ENCODE results near the gene KRT79.
"Not testable (repeated sequence)": the region's sequence is repeated elsewhere in the genome, so short reads cannot be mapped to it uniquely, and the experiment has no call there.

Gene KRT79

GRCh38 chr12:52833922-52834726, at the start of gene KRT79:
Gene KRT79, minus strand, starts transcription at chr12:52834311. Its CDS starts 51 bp downstream, at chr12:52834260.
- DNase-seq (ENCODE audit: insufficient read length, low spot score): no peak
- TF ChIP-seq POLR2A (IDR thresholded peaks at IDR 0.05; ENCODE audit: low read depth, low read length): no peak
- no peak for FAIRE-seq

GRCh38 chr12:52880499-52880898, 46.4 kb upstream of the KRT79 start:
- DNase-seq (ENCODE audit: insufficient read length, low spot score); FAIRE-seq: not testable (repeated sequence)

- FAIRE-seq: no peak
- TF ChIP-seq POLR2A (IDR thresholded peaks at IDR 0.05; ENCODE audit: low read depth, low read length): no peak
Observed at GRCh38 chr12:52879394-52880351, 45.6 kb upstream of the KRT79 start.

GRCh38 chr12:52878507-52879393, 44.6 kb upstream of the KRT79 start:
- FAIRE-seq (no peak), DNase-seq (ENCODE audit: insufficient read length, low spot score) (no peak)
- no peak for TF ChIP-seq POLR2A (IDR thresholded peaks at IDR 0.05; ENCODE audit: low read depth, low read length)

More at GRCh38 chr12:52879394-52880351, 45.6 kb upstream of the KRT79 start:
- peak; percentile 80 for DNase-seq (ENCODE audit: insufficient read length, low spot score)

- TF ChIP-seq POLR2A (IDR thresholded peaks at IDR 0.05; ENCODE audit: low read depth, low read length): no peak
- FAIRE-seq (no peak), DNase-seq (ENCODE audit: insufficient read length, low spot score) (no peak)
Observed at GRCh38 chr12:52877242-52877641, 43.1 kb upstream of the KRT79 start.

- no peak for TF ChIP-seq POLR2A (IDR thresholded peaks at IDR 0.05; ENCODE audit: low read depth, low read length)
- DNase-seq (ENCODE audit: insufficient read length, low spot score): no peak
- no peak for FAIRE-seq
Observed at GRCh38 chr12:52876372-52876771, 42.3 kb upstream of the KRT79 start.

GRCh38 chr12:52874573-52875435, 40.7 kb upstream of the KRT79 start:
- DNase-seq (ENCODE audit: insufficient read length, low spot score) (peak; percentile 74), FAIRE-seq (no peak)
- no peak for TF ChIP-seq POLR2A (IDR thresholded peaks at IDR 0.05; ENCODE audit: low read depth, low read length)

GRCh38 chr12:52873832-52874572, 39.9 kb upstream of the KRT79 start:
- DNase-seq (ENCODE audit: insufficient read length, low spot score) (peak; percentile 97), FAIRE-seq (no peak)
- TF ChIP-seq POLR2A (IDR thresholded peaks at IDR 0.05; ENCODE audit: low read depth, low read length): no peak

- peak; percentile 29; the same call in 1 of the 2 replicates for TF ChIP-seq POLR2A (IDR thresholded peaks at IDR 0.05; ENCODE audit: low read depth, low read length)
- no peak for FAIRE-seq
- no peak for DNase-seq (ENCODE audit: insufficient read length, low spot score)
Observed at GRCh38 chr12:52873513-52873831, 39.4 kb upstream of the KRT79 start.

GRCh38 chr12:52872644-52873389, 38.7 kb upstream of the KRT79 start:
- FAIRE-seq (no peak), DNase-seq (ENCODE audit: insufficient read length, low spot score) (no peak)
- no peak for TF ChIP-seq POLR2A (IDR thresholded peaks at IDR 0.05; ENCODE audit: low read depth, low read length)

- FAIRE-seq (no peak), DNase-seq (ENCODE audit: insufficient read length, low spot score) (peak; percentile 75)
- TF ChIP-seq POLR2A (IDR thresholded peaks at IDR 0.05; ENCODE audit: low read depth, low read length): no peak
Observed at GRCh38 chr12:52871291-52872039, 37.4 kb upstream of the KRT79 start.
